Neural progenitor cell (in vitro differentiated cells): ENCODE data around the gene PCDHGB2. TPM values are rescaled to one million over a fixed set of nuclear protein-coding genes. Genes with fewer than 3 reads are reported as not detected.
"Not testable (repeated sequence)": the region's sequence is repeated elsewhere in the genome, so short reads cannot be mapped to it uniquely, and the experiment has no call there.

Source experiments
- DNase-seq: peaks from one replicate; pipeline ENCODE4 v3.0.0-alpha.2; 2016; ENCODE audit warnings: low spot score
- H2AFZ ChIP-seq: fragments of 200-600 bp; sonication (generic); replicated peaks from 2 replicates; pipeline ENCODE4 v1.6.1; 2016; ENCODE audit warnings: antibody characterized with exemption
- H3F3A ChIP-seq: fragments of 200-600 bp; sonication (generic); 2 replicates; pipeline ENCODE4 v1.6.1; 2016; ENCODE audit warnings: antibody characterized with exemption, low read depth
- H3K27ac ChIP-seq: fragments of 200-600 bp; sonication (generic); 2 replicates; pipeline ENCODE4 v1.5.1; 2016; ENCODE audit warnings: mild to moderate bottlenecking
- H3K27me3 ChIP-seq: fragments of 200-600 bp; sonication (generic); 2 replicates; pipeline ENCODE4 v1.6.1; 2016; ENCODE audit warnings: mild to moderate bottlenecking, moderate library complexity
- H3K36me3 ChIP-seq: fragments of 200-600 bp; sonication (generic); 2 replicates; pipeline ENCODE4 v1.5.1; 2016
- H3K4me1 ChIP-seq: fragments of 200-600 bp; sonication (generic); 2 replicates; pipeline ENCODE4 v1.6.1; 2016; ENCODE audit warnings: mixed run types
- H3K4me2 ChIP-seq: fragments of 200-600 bp; sonication (generic); 2 replicates; pipeline ENCODE4 v1.6.1; 2016
- H3K4me3 ChIP-seq: fragments of 200-600 bp; sonication (generic); 2 replicates; pipeline ENCODE4 v1.5.1; 2016
- H3K79me2 ChIP-seq: fragments of 200-600 bp; sonication (generic); 2 replicates; pipeline ENCODE4 v1.6.1; 2016; ENCODE audit warnings: low read depth
- H3K9ac ChIP-seq: fragments of 200-600 bp; sonication (generic); 2 replicates; pipeline ENCODE4 v1.6.1; 2016
- H3K9me3 ChIP-seq: fragments of 200-600 bp; sonication (generic); 2 replicates; pipeline ENCODE4 v1.5.1; 2016; ENCODE audit warnings: low read depth
- H4K20me1 ChIP-seq: fragments of 200-600 bp; sonication (generic); 2 replicates; pipeline ENCODE4 v1.6.1; 2016; ENCODE audit warnings: low read depth
- H3K27ac Mint-ChIP-seq: 3 replicates; pipeline ENCODE4 v1.8.0; 2021; ENCODE audit warnings: mixed read lengths
- H3K27me3 Mint-ChIP-seq: 2 replicates; pipeline ENCODE4 v1.8.0; 2022; ENCODE audit warnings: low read depth, mild to moderate bottlenecking, inconsistent platforms, moderate library complexity, mixed read lengths; ENCODE audit not compliant: insufficient read depth
- H3K36me3 Mint-ChIP-seq: 3 replicates; pipeline ENCODE4 v1.8.0; 2021; ENCODE audit warnings: mixed read lengths
- H3K4me1 Mint-ChIP-seq: 3 replicates; pipeline ENCODE4 v1.8.0; 2021; ENCODE audit warnings: mixed read lengths
- H3K4me3 Mint-ChIP-seq: 3 replicates; pipeline ENCODE4 v1.8.0; 2021; ENCODE audit warnings: mild to moderate bottlenecking, moderate library complexity, mixed read lengths
- H3K9me3 Mint-ChIP-seq: 3 replicates; pipeline ENCODE4 v1.8.0; 2020; ENCODE audit warnings: mixed read lengths
- EZH2 ChIP-seq: fragments of 200-600 bp; sonication (generic); IDR thresholded peaks from 2 replicates; pipeline ENCODE4 v1.6.1; 2017; ENCODE audit warnings: antibody characterized with exemption, mild to moderate bottlenecking, moderate library complexity
- EZH2phosphoT487 ChIP-seq: fragments of 200-600 bp; sonication (generic); IDR thresholded peaks from 2 replicates; pipeline ENCODE4 v1.6.1; 2017; ENCODE audit warnings: antibody characterized with exemption
- total RNA-seq: library from RNA; depleted of rRNA; stranded (reverse); fragments of >200 nt; gene quantifications from 2 replicates; pipeline ENCODE4 v1.2.3, GENCODE V29; 2015; ENCODE audit warnings: low replicate concordance
- TF ChIP-seq, protein P1 (sequence below): fragments of 200-600 bp; sonication (generic); IDR thresholded peaks from 2 replicates; pipeline ENCODE4 v1.5.1; 2017; ENCODE audit warnings: antibody characterized with exemption, mild to moderate bottlenecking

Gene PCDHGB2
- total RNA-seq, 1 donor from 2014 or later, result 2.2 TPM

DNA sequence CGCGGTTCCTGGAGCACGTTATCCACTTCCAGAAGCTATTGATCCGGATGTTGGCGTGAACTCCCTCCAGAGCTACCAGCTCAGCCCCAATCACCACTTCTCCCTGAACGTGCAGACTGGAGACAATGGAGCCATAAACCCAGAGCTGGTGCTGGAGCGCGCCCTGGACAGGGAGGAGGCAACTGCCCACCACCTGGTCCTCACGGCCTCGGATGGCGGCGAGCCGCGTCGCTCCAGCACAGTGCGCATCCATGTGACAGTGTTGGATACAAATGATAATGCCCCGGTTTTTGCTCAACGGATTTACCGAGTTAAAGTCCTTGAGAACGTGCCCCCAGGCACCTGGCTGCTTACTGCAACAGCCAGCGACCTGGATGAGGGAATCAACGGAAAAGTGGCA is 43.6 kb downstream of the PCDHGB2 start:
- Mint-ChIP-seq H3K36me3 (peaks cover 18% of the 10 kb centered on the region), H3K27me3 (peaks cover 4% of the 10 kb centered on the region), H3K27ac (no peak overlapping the region), H3K9me3 (peaks cover 67% of the 10 kb centered on the region), H3K4me1 (peaks cover 3% of the 10 kb centered on the region), H3K4me3 (no peak overlapping the region)
- H2AFZ ChIP-seq, result no peak overlapping the region
- no peak for DNase-seq
- H4K20me1 ChIP-seq, result no peaks in the 10 kb centered on the region
- TF ChIP-seq EZH2phosphoT487, result no peak
- TF ChIP-seq, protein P1, sequence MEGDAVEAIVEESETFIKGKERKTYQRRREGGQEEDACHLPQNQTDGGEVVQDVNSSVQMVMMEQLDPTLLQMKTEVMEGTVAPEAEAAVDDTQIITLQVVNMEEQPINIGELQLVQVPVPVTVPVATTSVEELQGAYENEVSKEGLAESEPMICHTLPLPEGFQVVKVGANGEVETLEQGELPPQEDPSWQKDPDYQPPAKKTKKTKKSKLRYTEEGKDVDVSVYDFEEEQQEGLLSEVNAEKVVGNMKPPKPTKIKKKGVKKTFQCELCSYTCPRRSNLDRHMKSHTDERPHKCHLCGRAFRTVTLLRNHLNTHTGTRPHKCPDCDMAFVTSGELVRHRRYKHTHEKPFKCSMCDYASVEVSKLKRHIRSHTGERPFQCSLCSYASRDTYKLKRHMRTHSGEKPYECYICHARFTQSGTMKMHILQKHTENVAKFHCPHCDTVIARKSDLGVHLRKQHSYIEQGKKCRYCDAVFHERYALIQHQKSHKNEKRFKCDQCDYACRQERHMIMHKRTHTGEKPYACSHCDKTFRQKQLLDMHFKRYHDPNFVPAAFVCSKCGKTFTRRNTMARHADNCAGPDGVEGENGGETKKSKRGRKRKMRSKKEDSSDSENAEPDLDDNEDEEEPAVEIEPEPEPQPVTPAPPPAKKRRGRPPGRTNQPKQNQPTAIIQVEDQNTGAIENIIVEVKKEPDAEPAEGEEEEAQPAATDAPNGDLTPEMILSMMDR, result no peak
- TF ChIP-seq EZH2, result no peak
- no peak overlapping the region for H3K4me3 ChIP-seq
- no peak overlapping the region for H3K4me2 ChIP-seq
- peaks cover 2% of the 10 kb centered on the region for H3K27me3 ChIP-seq
- peaks cover 16% of the 10 kb centered on the region for H3K9me3 ChIP-seq
- no peaks in the 10 kb centered on the region for H3K4me1 ChIP-seq
- H3K9ac ChIP-seq, result no peak overlapping the region
- H3F3A ChIP-seq, result peaks cover 4% of the 10 kb centered on the region
- H3K36me3 ChIP-seq, result no peaks in the 10 kb centered on the region
- H3K79me2 ChIP-seq, result no peaks in the 10 kb centered on the region
- H3K27ac ChIP-seq, result no peak overlapping the region

DNA sequence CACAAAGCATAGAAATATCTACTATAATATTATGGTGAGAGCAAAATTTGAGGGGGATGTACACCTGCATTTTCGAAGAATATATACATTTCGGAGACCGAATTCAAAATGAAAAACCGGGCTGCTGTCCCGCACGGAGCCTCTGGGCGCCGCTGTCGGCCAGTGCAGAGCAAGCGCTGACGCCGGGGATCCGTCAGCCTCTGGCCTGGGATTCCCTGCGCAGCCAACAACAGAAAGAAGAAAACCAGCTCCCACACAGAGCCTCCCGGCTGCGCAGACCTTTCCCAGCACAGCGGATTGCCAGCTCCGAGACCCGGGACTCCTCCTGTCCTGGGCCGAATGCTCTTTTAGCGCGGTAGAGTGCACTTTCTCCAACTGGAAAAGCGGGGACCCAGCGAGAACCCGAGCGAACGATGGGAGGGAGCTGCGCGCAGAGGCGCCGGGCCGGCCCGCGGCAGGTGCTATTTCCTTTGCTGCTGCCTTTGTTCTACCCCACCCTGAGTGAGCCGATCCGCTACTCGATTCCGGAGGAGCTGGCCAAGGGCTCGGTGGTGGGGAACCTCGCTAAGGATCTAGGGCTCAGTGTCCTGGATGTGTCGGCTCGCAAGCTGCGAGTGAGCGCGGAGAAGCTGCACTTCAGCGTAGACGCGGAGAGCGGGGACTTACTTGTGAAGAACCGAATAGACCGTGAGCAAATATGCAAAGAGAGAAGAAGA is 48.2 kb downstream of the PCDHGB2 start, which contains the start of gene PCDHGB6:
Gene PCDHGB6 (plus strand): TSS at position 232 of the 716 bp plus-strand sequence. CDS start 182 bp downstream, at position 414.
- Mint-ChIP-seq H3K4me1 (peaks cover 14% of the 10 kb centered on the region), H3K9me3 (peaks cover 79% of the 10 kb centered on the region), H3K27me3 (peaks cover 16% of the 10 kb centered on the region), H3K27ac (peak within 1 kb of the TSS; percentile 100), H3K4me3 (peak within 1 kb of the TSS; percentile 94), H3K36me3 (peaks cover 41% of the 10 kb centered on the region)
- Histone ChIP-seq H2AFZ (peak within 1 kb of the TSS; percentile 85), H3K36me3 (peaks cover 12% of the 10 kb centered on the region), H3K9me3 (peaks cover 28% of the 10 kb centered on the region), H3F3A (peaks cover 14% of the 10 kb centered on the region), H3K4me2 (peak within 1 kb of the TSS; percentile 76), H3K4me3 (peak within 1 kb of the TSS; percentile 54)
- H3K79me2 ChIP-seq, H3K27ac ChIP-seq, H3K27me3 ChIP-seq, H3K9ac ChIP-seq, H3K4me1 ChIP-seq, H4K20me1 ChIP-seq: not testable (repeated sequence)
- peak; percentile 89 for DNase-seq
- TF ChIP-seq, protein P1, result peak; percentile 80

DNA sequence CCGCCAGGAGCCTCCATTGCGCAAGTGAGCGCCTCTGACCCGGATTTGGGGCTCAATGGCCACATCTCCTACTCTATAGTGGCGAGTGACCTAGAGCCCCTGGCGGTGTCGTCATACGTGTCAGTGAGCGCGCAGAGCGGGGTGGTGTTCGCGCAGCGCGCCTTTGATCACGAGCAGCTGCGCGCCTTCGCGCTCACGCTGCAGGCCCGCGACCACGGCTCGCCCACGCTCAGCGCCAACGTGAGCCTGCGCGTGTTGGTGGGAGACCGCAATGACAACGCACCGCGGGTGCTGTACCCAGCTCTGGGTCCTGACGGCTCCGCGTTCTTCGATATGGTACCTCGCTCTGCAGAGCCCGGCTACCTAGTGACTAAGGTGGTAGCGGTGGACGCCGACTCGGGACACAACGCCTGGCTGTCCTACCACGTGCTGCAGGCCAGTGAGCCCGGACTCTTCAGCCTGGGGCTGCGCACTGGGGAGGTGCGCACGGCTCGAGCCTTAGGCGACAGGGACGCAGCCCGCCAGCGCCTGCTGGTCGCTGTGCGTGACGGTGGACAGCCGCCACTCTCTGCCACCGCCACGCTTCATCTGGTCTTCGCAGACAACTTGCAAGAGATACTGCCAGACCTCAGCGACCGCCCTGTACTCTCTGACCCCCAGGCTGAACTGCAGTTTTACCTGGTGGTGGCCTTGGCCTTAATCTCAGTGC is 50.0 kb downstream of the PCDHGB2 start:
- DNase-seq, result no peak
- Histone ChIP-seq H3K36me3 (peaks cover 12% of the 10 kb centered on the region), H3K4me1 (no peaks in the 10 kb centered on the region), H3K4me2 (no peak overlapping the region), H4K20me1 (no peaks in the 10 kb centered on the region), H3K27me3 (peaks cover 8% of the 10 kb centered on the region), H3K79me2 (no peaks in the 10 kb centered on the region), H3K4me3 (no peak overlapping the region), H3K9me3 (peaks cover 38% of the 10 kb centered on the region), H2AFZ (no peak overlapping the region), H3F3A (peaks cover 14% of the 10 kb centered on the region), H3K27ac (no peak overlapping the region), H3K9ac (no peak overlapping the region)
- H3K4me3 Mint-ChIP-seq, result no peak overlapping the region
- H3K4me1 Mint-ChIP-seq, result peaks cover 14% of the 10 kb centered on the region
- H3K36me3 Mint-ChIP-seq, result peaks cover 59% of the 10 kb centered on the region
- peaks cover 18% of the 10 kb centered on the region for H3K27me3 Mint-ChIP-seq
- peaks cover 81% of the 10 kb centered on the region for H3K9me3 Mint-ChIP-seq
- H3K27ac Mint-ChIP-seq, result peak overlapping the region; percentile 14
- TF ChIP-seq, protein P1, result no peak
- TF ChIP-seq EZH2phosphoT487 (no peak), EZH2 (no peak)
